GM19467 (cell line): ENCODE data around the gene CYP8B1.

Experiments used
- ATAC-seq: cut with Tn5 transposase; IDR thresholded peaks from one replicate; pipeline ENCODE4 v1.9.1; 2021; ENCODE audit warnings: mild to moderate bottlenecking, moderate library complexity; ENCODE audit not compliant: unreplicated experiment

CYP8B1 gene

GRCh38 chr3:42853739-42854302 lies 21.9 kb downstream of the CYP8B1 start:
- no peak for ATAC-seq

- no peak for ATAC-seq
These were observed 22.6 kb downstream of the CYP8B1 start for GRCh38 chr3:42853056-42853455.

GRCh38 chr3:42852441-42852840 lies 23.2 kb downstream of the CYP8B1 start:
- ATAC-seq, result no peak

- no peak for ATAC-seq
These were observed 24.3 kb downstream of the CYP8B1 start for GRCh38 chr3:42851228-42851834.

GRCh38 chr3:42850263-42850662 lies 25.4 kb downstream of the CYP8B1 start:
- no peak for ATAC-seq

- no peak for ATAC-seq
These were observed 26.7 kb downstream of the CYP8B1 start for GRCh38 chr3:42849017-42849416.

GRCh38 chr3:42847731-42848130 lies 27.9 kb downstream of the CYP8B1 start:
- no peak for ATAC-seq

GRCh38 chr3:42846685-42847522 lies 28.8 kb downstream of the CYP8B1 start:
- peak; percentile 80 for ATAC-seq

GRCh38 chr3:42844815-42845214 lies 30.9 kb downstream of the CYP8B1 start:
- no peak for ATAC-seq

GRCh38 chr3:42844412-42844713 lies 31.3 kb downstream of the CYP8B1 start:
- ATAC-seq, result no peak

- ATAC-seq, result no peak
These were observed 31.8 kb downstream of the CYP8B1 start for GRCh38 chr3:42843713-42844411.

- ATAC-seq, result no peak
These were observed 34.3 kb downstream of the CYP8B1 start for GRCh38 chr3:42841332-42841731.

GRCh38 chr3:42839616-42840015 lies 36.1 kb downstream of the CYP8B1 start:
- ATAC-seq, result peak; percentile 91

- no peak for ATAC-seq
These were observed 37.1 kb downstream of the CYP8B1 start for GRCh38 chr3:42838571-42838970.

GRCh38 chr3:42836150-42837123 lies 39.2 kb downstream of the CYP8B1 start:
- no peak for ATAC-seq

GRCh38 chr3:42831321-42831713 lies 44.4 kb downstream of the CYP8B1 start:
- ATAC-seq, result peak; percentile 59

- no peak for ATAC-seq
These were observed 45.0 kb downstream of the CYP8B1 start for GRCh38 chr3:42830437-42831320.

- ATAC-seq, result no peak
These were observed 45.8 kb downstream of the CYP8B1 start for GRCh38 chr3:42829628-42830436.
